Spleen (tissue), 7 donors: Measurements from ENCODE around the gene CXCR3.

Experiments
- POLR2AphosphoS5 ChIP-seq, 3 donors: sonication (generic); formaldehyde crosslinking; IDR thresholded peaks; one replicate each; pipeline ENCODE4 v1.5.1; 2017; ENCODE audit warnings: antibody characterized with exemption in 3 of 3
- TF ChIP-seq, protein P1 (sequence below), 11 experiments: fragments of 200-600 bp in 7 of 11; fragments of 450-650 bp in 4 of 11; sonication (generic) in 4 of 11; IDR thresholded peaks in 8 of 11; conservative IDR thresholded peaks in 3 of 11; 1 replicate in 7 of 11; 2 replicates in 4 of 11; pipeline versions ENCODE4 v1.4.0 to v1.8.0; 2016 to 2021; ENCODE audit warnings: antibody characterized with exemption in 11 of 11, inconsistent platforms in 4 of 11, mild to moderate bottlenecking in 1 of 11
- donor health status: DM: no; HTN: no; CAD: no; lungs with moderate emphysema.
- donor health status: DM: no; HTN: no; CAD: no.
- donor health status: DM: no; HTN: no; CAD: no.

- TF ChIP-seq, protein P1, sequence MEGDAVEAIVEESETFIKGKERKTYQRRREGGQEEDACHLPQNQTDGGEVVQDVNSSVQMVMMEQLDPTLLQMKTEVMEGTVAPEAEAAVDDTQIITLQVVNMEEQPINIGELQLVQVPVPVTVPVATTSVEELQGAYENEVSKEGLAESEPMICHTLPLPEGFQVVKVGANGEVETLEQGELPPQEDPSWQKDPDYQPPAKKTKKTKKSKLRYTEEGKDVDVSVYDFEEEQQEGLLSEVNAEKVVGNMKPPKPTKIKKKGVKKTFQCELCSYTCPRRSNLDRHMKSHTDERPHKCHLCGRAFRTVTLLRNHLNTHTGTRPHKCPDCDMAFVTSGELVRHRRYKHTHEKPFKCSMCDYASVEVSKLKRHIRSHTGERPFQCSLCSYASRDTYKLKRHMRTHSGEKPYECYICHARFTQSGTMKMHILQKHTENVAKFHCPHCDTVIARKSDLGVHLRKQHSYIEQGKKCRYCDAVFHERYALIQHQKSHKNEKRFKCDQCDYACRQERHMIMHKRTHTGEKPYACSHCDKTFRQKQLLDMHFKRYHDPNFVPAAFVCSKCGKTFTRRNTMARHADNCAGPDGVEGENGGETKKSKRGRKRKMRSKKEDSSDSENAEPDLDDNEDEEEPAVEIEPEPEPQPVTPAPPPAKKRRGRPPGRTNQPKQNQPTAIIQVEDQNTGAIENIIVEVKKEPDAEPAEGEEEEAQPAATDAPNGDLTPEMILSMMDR (IDR thresholded peaks at IDR 0.05 in 8 of 11, conservative IDR thresholded peaks at IDR 0.05 in 3 of 11): no peak
- no peak for TF ChIP-seq POLR2AphosphoS5 (IDR thresholded peaks at IDR 0.05)
Measured at GRCh38 chrX:71579990-71580380, 38.3 kb downstream of the CXCR3 start.
